Measurements from ENCODE around the gene PACS1. TPM values are rescaled to one million over a fixed set of nuclear protein-coding genes. Genes with fewer than 3 reads are reported as not detected.
A peak's percentile ranks its signal among the peaks of the same experiment; 100 is the strongest.

PACS1 gene
- total and polyA plus RNA-seq, 2 donors (not counting 1 experiment from before 2014, with no cell fraction given) = 25.9 to 28.5 TPM

DNA sequence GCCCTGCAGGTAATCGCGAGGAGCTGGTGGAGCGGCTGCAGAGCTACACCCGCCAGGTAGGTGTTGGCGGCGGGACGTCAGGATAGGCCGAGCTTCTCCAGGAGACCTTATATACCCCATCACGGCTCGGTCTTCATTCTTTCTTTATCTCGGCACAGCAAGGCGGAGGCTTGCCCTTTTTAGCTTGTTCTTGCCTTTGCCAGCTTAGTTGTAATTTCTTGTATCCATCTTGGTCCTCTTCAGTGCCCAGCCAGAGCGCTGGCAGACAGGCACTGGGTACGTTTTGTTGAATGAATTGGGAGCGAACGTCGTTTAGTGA is 17.4 kb upstream of the PACS1 start:
- H3K9ac ChIP-seq (ENCODE audit: insufficient read depth, low read length) = peak overlapping the region; percentile 98
- peaks cover 4% of the 10 kb centered on the region for H3K4me1 ChIP-seq (ENCODE audit: control insufficient read depth, extremely low read depth, insufficient read depth, low read length)
- H4K20me1 ChIP-seq (ENCODE audit: control insufficient read depth, extremely low read depth, insufficient read depth, low read length) = no peaks in the 10 kb centered on the region
- H3K27me3 ChIP-seq (ENCODE audit: control insufficient read depth, insufficient read depth, low read length) = peaks cover 2% of the 10 kb centered on the region
- H2AFZ ChIP-seq (ENCODE audit: low read length) = peak overlapping the region; percentile 87
- no peak for DNase-seq (ENCODE audit: low read depth in 2 of 2)
- peak overlapping the region; percentile 94 for H3K27ac ChIP-seq (ENCODE audit: insufficient read depth, low read length)
- no peak for TF ChIP-seq EZH2 (IDR thresholded peaks at IDR 0.05; ENCODE audit: low read length, missing control alignments)
- TF ChIP-seq, protein P1, sequence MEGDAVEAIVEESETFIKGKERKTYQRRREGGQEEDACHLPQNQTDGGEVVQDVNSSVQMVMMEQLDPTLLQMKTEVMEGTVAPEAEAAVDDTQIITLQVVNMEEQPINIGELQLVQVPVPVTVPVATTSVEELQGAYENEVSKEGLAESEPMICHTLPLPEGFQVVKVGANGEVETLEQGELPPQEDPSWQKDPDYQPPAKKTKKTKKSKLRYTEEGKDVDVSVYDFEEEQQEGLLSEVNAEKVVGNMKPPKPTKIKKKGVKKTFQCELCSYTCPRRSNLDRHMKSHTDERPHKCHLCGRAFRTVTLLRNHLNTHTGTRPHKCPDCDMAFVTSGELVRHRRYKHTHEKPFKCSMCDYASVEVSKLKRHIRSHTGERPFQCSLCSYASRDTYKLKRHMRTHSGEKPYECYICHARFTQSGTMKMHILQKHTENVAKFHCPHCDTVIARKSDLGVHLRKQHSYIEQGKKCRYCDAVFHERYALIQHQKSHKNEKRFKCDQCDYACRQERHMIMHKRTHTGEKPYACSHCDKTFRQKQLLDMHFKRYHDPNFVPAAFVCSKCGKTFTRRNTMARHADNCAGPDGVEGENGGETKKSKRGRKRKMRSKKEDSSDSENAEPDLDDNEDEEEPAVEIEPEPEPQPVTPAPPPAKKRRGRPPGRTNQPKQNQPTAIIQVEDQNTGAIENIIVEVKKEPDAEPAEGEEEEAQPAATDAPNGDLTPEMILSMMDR (conservative IDR thresholded peaks at IDR 0.05 in 1 of 2, IDR thresholded peaks at IDR 0.05 in 1 of 2; ENCODE audit: low read depth in 1 of 2, low read length in 2 of 2) = no peak
- no peaks in the 10 kb centered on the region for H3K9me3 ChIP-seq (ENCODE audit: control insufficient read depth, insufficient read depth, low read depth, low read length)
- peaks cover 29% of the 10 kb centered on the region for H3K79me2 ChIP-seq (ENCODE audit: control insufficient read depth, insufficient read depth, low read length)
- peak overlapping the region; percentile 71 to 98 (median 89) for H3K4me3 ChIP-seq (replicated peaks in 1 of 4; ENCODE audit: control extremely low read depth in 1 of 4, insufficient read depth in 1 of 4, low read depth in 3 of 4, low read length in 4 of 4)
- peak overlapping the region; percentile 72 for H3K4me2 ChIP-seq (ENCODE audit: extremely low read depth, insufficient read depth, low read length)
- H3K36me3 ChIP-seq (ENCODE audit: control insufficient read depth, insufficient read depth, low read length) = peaks cover 7% of the 10 kb centered on the region

DNA sequence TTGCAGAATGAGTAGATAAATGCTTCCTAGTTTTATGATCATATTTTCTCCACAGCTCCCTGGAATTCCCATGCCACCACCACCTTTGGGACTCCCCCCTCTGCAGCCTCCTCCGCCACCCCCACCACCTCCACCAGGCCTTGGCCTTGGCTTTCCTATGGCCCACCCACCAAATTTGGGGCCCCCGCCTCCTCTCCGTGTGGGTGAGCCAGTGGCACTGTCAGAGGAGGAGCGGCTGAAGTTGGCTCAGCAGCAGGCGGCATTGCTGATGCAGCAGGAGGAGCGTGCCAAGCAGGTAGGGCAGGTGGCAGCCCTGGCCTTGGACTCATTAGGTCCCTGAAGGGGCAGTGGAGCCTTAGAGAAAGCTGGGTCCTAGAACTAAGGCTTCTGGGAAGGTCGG is 15.1 kb upstream of the PACS1 start:
- TF ChIP-seq, protein P1 (conservative IDR thresholded peaks at IDR 0.05 in 1 of 2, IDR thresholded peaks at IDR 0.05 in 1 of 2; ENCODE audit: low read depth in 1 of 2, low read length in 2 of 2) = no peak
- no peak for TF ChIP-seq EZH2 (IDR thresholded peaks at IDR 0.05; ENCODE audit: low read length, missing control alignments)
- peaks cover 4% of the 10 kb centered on the region for H3K4me1 ChIP-seq (ENCODE audit: control insufficient read depth, extremely low read depth, insufficient read depth, low read length)
- H3K4me3 ChIP-seq (replicated peaks in 1 of 4; ENCODE audit: control extremely low read depth in 1 of 4, insufficient read depth in 1 of 4, low read depth in 3 of 4, low read length in 4 of 4) = no peak overlapping the region
- no peak overlapping the region for H3K9ac ChIP-seq (ENCODE audit: insufficient read depth, low read length)
- H2AFZ ChIP-seq (ENCODE audit: low read length) = no peak overlapping the region
- peaks cover 29% of the 10 kb centered on the region for H3K79me2 ChIP-seq (ENCODE audit: control insufficient read depth, insufficient read depth, low read length)
- H3K27ac ChIP-seq (ENCODE audit: insufficient read depth, low read length) = no peak overlapping the region
- H3K36me3 ChIP-seq (ENCODE audit: control insufficient read depth, insufficient read depth, low read length) = peaks cover 17% of the 10 kb centered on the region
- DNase-seq (ENCODE audit: low read depth in 2 of 2) = no peak
- H3K4me2 ChIP-seq (ENCODE audit: extremely low read depth, insufficient read depth, low read length) = no peak overlapping the region
- H3K9me3 ChIP-seq (ENCODE audit: control insufficient read depth, insufficient read depth, low read depth, low read length) = no peaks in the 10 kb centered on the region
- no peaks in the 10 kb centered on the region for H4K20me1 ChIP-seq (ENCODE audit: control insufficient read depth, extremely low read depth, insufficient read depth, low read length)
- no peaks in the 10 kb centered on the region for H3K27me3 ChIP-seq (ENCODE audit: control insufficient read depth, insufficient read depth, low read length)

DNA sequence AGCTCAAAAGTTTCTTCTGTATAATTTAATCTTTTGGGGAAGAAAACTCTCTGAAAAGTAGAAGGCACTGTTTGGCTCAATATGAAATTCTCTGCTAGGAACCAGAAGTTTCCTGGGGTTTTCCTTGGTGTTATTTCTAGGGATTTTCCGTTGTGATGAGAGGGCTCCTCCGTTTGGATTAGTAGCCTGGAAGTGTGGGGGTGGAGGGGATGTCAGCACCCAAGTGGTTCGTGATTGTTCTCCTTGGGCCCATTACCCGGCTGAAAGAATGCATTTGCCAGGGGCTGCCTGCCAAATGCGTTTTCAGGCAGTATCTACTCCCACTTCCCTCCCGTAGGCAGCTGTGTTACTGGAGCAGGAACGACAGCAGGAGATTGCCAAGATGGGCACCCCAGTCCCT is 13.6 kb upstream of the PACS1 start:
- H3K4me3 ChIP-seq (replicated peaks in 1 of 4; ENCODE audit: control extremely low read depth in 1 of 4, insufficient read depth in 1 of 4, low read depth in 3 of 4, low read length in 4 of 4) = no peak overlapping the region
- H3K36me3 ChIP-seq (ENCODE audit: control insufficient read depth, insufficient read depth, low read length) = peaks cover 18% of the 10 kb centered on the region
- H3K27ac ChIP-seq (ENCODE audit: insufficient read depth, low read length) = no peak overlapping the region
- no peak overlapping the region for H3K9ac ChIP-seq (ENCODE audit: insufficient read depth, low read length)
- peaks cover 29% of the 10 kb centered on the region for H3K79me2 ChIP-seq (ENCODE audit: control insufficient read depth, insufficient read depth, low read length)
- no peak overlapping the region for H3K4me2 ChIP-seq (ENCODE audit: extremely low read depth, insufficient read depth, low read length)
- H3K9me3 ChIP-seq (ENCODE audit: control insufficient read depth, insufficient read depth, low read depth, low read length) = no peaks in the 10 kb centered on the region
- no peak overlapping the region for H2AFZ ChIP-seq (ENCODE audit: low read length)
- no peaks in the 10 kb centered on the region for H4K20me1 ChIP-seq (ENCODE audit: control insufficient read depth, extremely low read depth, insufficient read depth, low read length)
- H3K27me3 ChIP-seq (ENCODE audit: control insufficient read depth, insufficient read depth, low read length) = no peaks in the 10 kb centered on the region
- TF ChIP-seq, protein P1 (conservative IDR thresholded peaks at IDR 0.05 in 1 of 2, IDR thresholded peaks at IDR 0.05 in 1 of 2; ENCODE audit: low read depth in 1 of 2, low read length in 2 of 2) = no peak
- no peak for TF ChIP-seq EZH2 (IDR thresholded peaks at IDR 0.05; ENCODE audit: low read length, missing control alignments)
- DNase-seq (ENCODE audit: low read depth in 2 of 2) = no peak
- H3K4me1 ChIP-seq (ENCODE audit: control insufficient read depth, extremely low read depth, insufficient read depth, low read length) = peaks cover under 1% of the 10 kb centered on the region

All from fibroblast of lung (primary cell).